K562 (cell line): Measurements from ENCODE around the gene RBP3. TPM values are rescaled to one million over a fixed set of nuclear protein-coding genes. Genes with fewer than 3 reads are reported as not detected.

ENCODE experiments used
- ATAC-seq: fragments of 200-7000 bp; cut with Tn5 transposase; 3 replicates; pipeline ENCODE4 v1.9.1; 2020; ENCODE audit warnings: moderate library complexity
- BruUV-seq: library from RNA; stranded (reverse); fragments of 400-500 nt; replicated peaks from 2 replicates; lab custom pipeline; 2021; lab: Mats Ljungman, UMichigan
- CTCF ChIA-PET: fragments of 300-600 bp; formaldehyde crosslinking; extraction: SDS; loops from one replicate; lab custom pipeline; 2021; ENCODE audit warnings: low intra/inter-chr PET ratio; lab: Yijun Ruan, JAX
- POLR2A ChIA-PET: fragments of 300-600, 350-650 bp; sonication (Branson Sonifier 250); formaldehyde crosslinking; extraction: SDS; loops from one replicate; lab custom pipeline; 2021; ENCODE audit warnings: antibody characterized with exemption, inconsistent platforms; lab: Yijun Ruan, JAX
- DNase-seq, 4 experiments: peaks; one replicate each; pipeline versions ENCODE4 v3.0.0 to v3.0.0-alpha.2; 2011 to 2018; ENCODE audit warnings: low spot score in 3 of 4, mixed read lengths in 3 of 4; ENCODE audit errors: extremely low read depth in 1 of 4
- FAIRE-seq: peaks from 2 replicates; lab custom pipeline; 2011; peaks lifted over from hg19 to GRCh38; lab: Jason Lieb, UNC
- H2AFZ ChIP-seq: 2 replicates; pipeline ENCODE4 v1.6.0; 2011; ENCODE audit warnings: low read depth, low read length, control low read depth, inconsistent platforms
- H3K27ac ChIP-seq: fragments of 200-600 bp; 3 replicates; pipeline ENCODE4 v1.8.0; 2011; ENCODE audit warnings: low read depth, mild to moderate bottlenecking, control low read depth, inconsistent platforms, low read length, moderate library complexity, mixed read lengths; ENCODE audit errors: extremely low read depth
- H3K27me3 ChIP-seq, 2 experiments: fragments of 300-600 bp in 1 of 2; 2 replicates in 1 of 2; 3 replicates in 1 of 2; pipeline versions ENCODE4 v1.6.0 to v1.8.0; 2011; ENCODE audit warnings: inconsistent platforms in 2 of 2, low read length in 2 of 2, mild to moderate bottlenecking in 1 of 2, mixed read lengths in 1 of 2, moderate library complexity in 1 of 2; ENCODE audit not compliant: control insufficient read depth in 2 of 2, insufficient read depth in 2 of 2
- H3K36me3 ChIP-seq: fragments of 300-600 bp; 3 replicates; pipeline ENCODE4 v1.8.0; 2011; ENCODE audit warnings: mild to moderate bottlenecking, low read length, inconsistent platforms; ENCODE audit not compliant: control insufficient read depth, insufficient read depth
- H3K4me1 ChIP-seq, 2 experiments: fragments of 200-600 bp in 1 of 2; replicated peaks in 1 of 2; 2 replicates in 1 of 2; 3 replicates in 1 of 2; pipeline versions ENCODE4 v1.5.1 to v1.8.0; 2011; ENCODE audit warnings: inconsistent platforms in 2 of 2, low read length in 2 of 2, mild to moderate bottlenecking in 1 of 2, mixed read lengths in 1 of 2, moderate library complexity in 1 of 2; ENCODE audit not compliant: control insufficient read depth in 2 of 2, insufficient read depth in 2 of 2
- H3K4me2 ChIP-seq: 2 replicates; pipeline ENCODE4 v1.6.1; 2011; ENCODE audit warnings: low read length, control low read depth, inconsistent platforms, mixed read lengths; ENCODE audit not compliant: insufficient read depth
- H3K4me3 ChIP-seq: fragments of 200-600 bp; sonication (generic), shearing (Covaris generic); 2 replicates; pipeline ENCODE4 v1.5.1; 2016; ENCODE audit warnings: control low read depth, inconsistent platforms
- H3K79me2 ChIP-seq: fragments of 200-600 bp; 3 replicates; pipeline ENCODE4 v1.8.0; 2011; ENCODE audit warnings: low read length, inconsistent platforms; ENCODE audit not compliant: control insufficient read depth, insufficient read depth
- H3K9ac ChIP-seq, 2 experiments: 2 replicates each; pipeline versions ENCODE4 v1.6.0 to v1.6.1; 2011; ENCODE audit warnings: low read depth in 2 of 2, low read length in 2 of 2, control low read depth in 1 of 2, inconsistent platforms in 1 of 2, mild to moderate bottlenecking in 1 of 2, mixed read lengths in 1 of 2; ENCODE audit not compliant: insufficient read depth in 1 of 2
- H3K9me1 ChIP-seq: one replicate; pipeline ENCODE4 v1.6.0; 2011; ENCODE audit warnings: inconsistent platforms, mild to moderate bottlenecking, low read length, moderate library complexity; ENCODE audit not compliant: control insufficient read depth, insufficient read depth
- H3K9me3 ChIP-seq: replicated peaks from 2 replicates; pipeline ENCODE4 v1.5.1; 2011; ENCODE audit warnings: low read depth, low read length, inconsistent platforms; ENCODE audit not compliant: control insufficient read depth, insufficient read depth
- H4K20me1 ChIP-seq: replicated peaks from 2 replicates; pipeline ENCODE4 v1.6.1; 2011; ENCODE audit warnings: low read length, inconsistent platforms, mixed read lengths; ENCODE audit not compliant: control insufficient read depth, insufficient read depth
- ARID1B ChIP-seq: fragments of 450-650 bp; IDR thresholded peaks from 2 replicates; pipeline ENCODE4 v1.6.1; 2016; ENCODE audit warnings: antibody characterized with exemption, mild to moderate bottlenecking, inconsistent platforms
- EGR1 ChIP-seq: fragments of 450-650 bp; conservative IDR thresholded peaks from 2 replicates; pipeline ENCODE4 v1.6.1; 2017; ENCODE audit warnings: mild to moderate bottlenecking
- EP300 ChIP-seq: IDR thresholded peaks from 2 replicates; pipeline ENCODE4 v1.6.1; 2012; ENCODE audit warnings: low read length, improper control_type of control experiment
- ETV1 ChIP-seq: fragments of 450-650 bp; conservative IDR thresholded peaks from 2 replicates; pipeline ENCODE4 v1.6.1; 2016; ENCODE audit warnings: missing genetic modification characterization, control low read depth, low read depth, missing compliant biosample characterization
- KLF16 ChIP-seq: IDR thresholded peaks from 2 replicates; pipeline ENCODE4 v1.6.1; 2016; ENCODE audit warnings: antibody characterized with exemption
- L3MBTL2 ChIP-seq: fragments of 450-650 bp; IDR thresholded peaks from 2 replicates; pipeline ENCODE4 v1.6.1; 2016; ENCODE audit warnings: mild to moderate bottlenecking, moderate library complexity
- PPARD ChIP-seq: fragments of 250-450 bp; sonication (Bioruptor Pico); IDR thresholded peaks from 2 replicates; pipeline ENCODE4 v1.8.0; 2022; ENCODE audit warnings: inconsistent platforms, mild to moderate bottlenecking, moderate library complexity
- ZNF583 ChIP-seq: fragments of 250-450 bp; sonication (Bioruptor Pico); IDR thresholded peaks from 2 replicates; pipeline ENCODE4 v1.4.0; 2020
- ZNF766 ChIP-seq: fragments of 200-800 bp; sonication (Bioruptor generic); conservative IDR thresholded peaks from 2 replicates; pipeline ENCODE4 v1.6.1; 2016; ENCODE audit warnings: missing genetic modification characterization, missing compliant biosample characterization
- WGBS: fragments of 100-300 bp; shearing (Covaris generic); methylation state at CpG from one replicate; pipeline ENCODE4 v1.1.6; 2016; ENCODE audit warnings: low coverage, mixed read lengths; ENCODE audit not compliant: insufficient coverage; ENCODE audit errors: missing lambda C conversion rate; 5-methylcytosine and 5-hydroxymethylcytosine counted together
- in situ Hi-C: fragments of 300-500 bp; cut with MboI; formaldehyde crosslinking; loops from 4 replicates; pipeline ENCODE4 v1.15.0; 2018; ENCODE audit warnings: inconsistent platforms, mixed read lengths
- intact Hi-C: fragments of 100-400 bp; cut with micrococcal nuclease; formaldehyde crosslinking; loops from 2 replicates; pipeline ENCODE4 v1.14.2; 2022
- polyA plus RNA-seq, 8 experiments: library from polyadenylated mRNA; depleted of rRNA in 4 of 8; stranded (reverse) in 5 of 8; unstranded in 3 of 8; fragments of >200 nt; fragmentation: Nextera tagmentation in 2 of 8; fragmentation: Illumina TruSeq in 1 of 8; extraction: Ambion mirVana in 2 of 8; extraction: Trizol in 1 of 8; gene quantifications; 2 replicates each; pipeline versions ENCODE4 v1.2.1 to v1.2.3, GENCODE V29; 2011 to 2014; ENCODE audit warnings: inconsistent platforms in 1 of 8, missing spikeins in 1 of 8
- total RNA-seq, 7 experiments: library from RNA; depleted of rRNA in 6 of 7; stranded (reverse); fragments of >200 nt in 6 of 7; fragmentation: Illumina TruSeq in 2 of 7; extraction: Trizol in 2 of 7; gene quantifications; 2 replicates each; pipeline versions ENCODE4 v1.2.1 to v1.2.3, GENCODE V29; 2011 to 2021; ENCODE audit warnings: low replicate concordance in 1 of 7
- TF ChIP-seq, protein P1 (sequence below): fragments of 200-800 bp; sonication (Bioruptor generic); IDR thresholded peaks from 2 replicates; pipeline ENCODE4 v1.6.1; 2017; ENCODE audit warnings: missing genetic modification characterization, missing compliant biosample characterization
- TF ChIP-seq, protein P2 (sequence below), 2 experiments: IDR thresholded peaks; 2 replicates each; pipeline ENCODE4 v1.6.1; 2011; ENCODE audit warnings: borderline replicate concordance in 1 of 2, control low read depth in 1 of 2, low read depth in 1 of 2, low read length in 1 of 2, mild to moderate bottlenecking in 1 of 2, mixed read lengths in 1 of 2, moderate library complexity in 1 of 2; ENCODE audit not compliant: insufficient read depth in 1 of 2, insufficient read length in 1 of 2, poor library complexity in 1 of 2, severe bottlenecking in 1 of 2; ENCODE audit errors: extremely low read depth in 1 of 2

The RBP3 gene
- total and polyA plus RNA-seq, 9 of the 15 experiments (the other 6 are each of a cell fraction or from before 2014, with no cell fraction given): not detected

DNA sequence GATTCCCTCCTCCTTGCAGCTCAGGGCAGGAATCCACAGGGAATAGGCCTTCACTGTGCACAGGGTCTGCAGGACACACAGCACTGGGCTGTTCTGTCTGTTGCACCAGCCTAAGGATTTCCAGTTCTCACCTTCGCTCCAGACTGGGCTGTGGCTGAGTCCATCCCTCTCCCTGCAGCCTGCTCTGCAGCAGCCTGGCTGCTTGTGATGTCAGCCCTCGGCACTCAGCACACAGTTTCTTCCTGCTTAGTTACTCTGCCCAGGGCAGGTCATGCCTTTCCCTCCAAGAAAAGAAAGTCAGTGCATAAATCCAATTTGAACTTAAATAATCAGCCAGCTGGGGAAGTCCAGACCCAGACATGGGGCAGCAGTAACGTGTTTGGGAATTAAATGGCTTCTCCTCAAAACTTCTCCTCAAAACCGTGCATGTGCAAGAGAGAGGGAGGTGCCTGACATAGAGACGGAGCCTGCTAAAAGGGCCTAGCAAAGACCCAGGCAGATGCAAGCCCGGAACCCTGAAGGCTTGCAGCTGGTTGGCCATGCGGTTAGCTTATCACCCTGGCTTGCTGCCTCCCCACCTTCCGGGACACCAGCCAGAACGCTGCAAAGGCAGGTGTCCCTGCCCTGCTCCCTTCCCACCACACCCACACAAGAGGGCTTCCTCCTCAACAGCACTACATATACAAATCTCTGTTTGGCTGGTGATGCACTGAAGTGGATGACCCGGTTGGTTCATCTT is 36.8 kb upstream of the RBP3 start:
- Histone ChIP-seq H3K4me1 (peaks cover 20 to 34% of the 10 kb centered on the region in 2 experiments; a peak in 4 of 5 replicates), H3K36me3 (no peaks in the 10 kb centered on the region), H4K20me1 (peaks cover 9% of the 10 kb centered on the region; the same call in 1 of the 2 replicates), H3K27ac (no peak overlapping the region), H3K27me3 (peaks cover 0 to 6% of the 10 kb centered on the region in 2 experiments; a peak in 3 of 5 replicates), H3K4me2 (peak overlapping the region; percentile 12; the same call in 1 of the 2 replicates), H3K4me3 (no peak overlapping the region), H3K9me3 (no peaks in the 10 kb centered on the region), H3K9ac (peak overlapping the region in 1 of 2 experiments; percentile 9; a peak in 1 of 4 replicates), H2AFZ (peak overlapping the region; percentile 6; the same call in 1 of the 2 replicates), H3K79me2 (no peaks in the 10 kb centered on the region), H3K9me1 (no peaks in the 10 kb centered on the region)
- BruUV-seq: no TSS peak
- FAIRE-seq: no peak
- ATAC-seq: peak; percentile 73
- ChIA-PET POLR2A (interaction anchor here (0.9 to 1.3 kb wide), 4 partner anchors 13 to 264 kb away, joined by 3 read pairs; no protein-coding TSS in a partner anchor), CTCF (interaction anchor here (0.8 to 2.3 kb wide), 6 partner anchors 12 to 316 kb away, joined by 3 to 10 read pairs (median 5); no protein-coding TSS in a partner anchor)
- peak; percentile 56 to 72 (median 62) for DNase-seq
- 8% methylated on average over 10 of the region's 10 CpGs for WGBS
- in situ Hi-C loops (loop anchor here (10.0 kb wide), 1 partner anchor 277 kb away; no protein-coding TSS in a partner anchor), intact Hi-C loops (loop anchor here (5.0 kb wide), 1 partner anchor 49 kb away; no protein-coding TSS in a partner anchor)
- TF ChIP-seq ARID1B: peak; percentile 32; the same call in 1 of the 2 replicates
- TF ChIP-seq EP300: 0 out of 2 replicates have a peak, but pooled peaks have one; percentile 29
- no peak for TF ChIP-seq ZNF583
- TF ChIP-seq, protein P1, sequence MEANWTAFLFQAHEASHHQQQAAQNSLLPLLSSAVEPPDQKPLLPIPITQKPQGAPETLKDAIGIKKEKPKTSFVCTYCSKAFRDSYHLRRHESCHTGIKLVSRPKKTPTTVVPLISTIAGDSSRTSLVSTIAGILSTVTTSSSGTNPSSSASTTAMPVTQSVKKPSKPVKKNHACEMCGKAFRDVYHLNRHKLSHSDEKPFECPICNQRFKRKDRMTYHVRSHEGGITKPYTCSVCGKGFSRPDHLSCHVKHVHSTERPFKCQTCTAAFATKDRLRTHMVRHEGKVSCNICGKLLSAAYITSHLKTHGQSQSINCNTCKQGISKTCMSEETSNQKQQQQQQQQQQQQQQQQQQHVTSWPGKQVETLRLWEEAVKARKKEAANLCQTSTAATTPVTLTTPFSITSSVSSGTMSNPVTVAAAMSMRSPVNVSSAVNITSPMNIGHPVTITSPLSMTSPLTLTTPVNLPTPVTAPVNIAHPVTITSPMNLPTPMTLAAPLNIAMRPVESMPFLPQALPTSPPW (CRISPR knock-in tag): peak; percentile 40; the same call in 1 of the 2 replicates
- peak; percentile 78 for TF ChIP-seq KLF16
- TF ChIP-seq, protein P2, sequence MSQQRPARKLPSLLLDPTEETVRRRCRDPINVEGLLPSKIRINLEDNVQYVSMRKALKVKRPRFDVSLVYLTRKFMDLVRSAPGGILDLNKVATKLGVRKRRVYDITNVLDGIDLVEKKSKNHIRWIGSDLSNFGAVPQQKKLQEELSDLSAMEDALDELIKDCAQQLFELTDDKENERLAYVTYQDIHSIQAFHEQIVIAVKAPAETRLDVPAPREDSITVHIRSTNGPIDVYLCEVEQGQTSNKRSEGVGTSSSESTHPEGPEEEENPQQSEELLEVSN (IDR thresholded peaks at IDR 0.05; ENCODE audit: borderline replicate concordance in 1 of 2, extremely low read depth in 1 of 2, insufficient read depth in 1 of 2, insufficient read length in 1 of 2, low read depth in 1 of 2, low read length in 1 of 2, poor library complexity in 1 of 2, severe bottlenecking in 1 of 2): peak in 1 of 2 experiments; percentile 41
- no peak for TF ChIP-seq PPARD
- TF ChIP-seq L3MBTL2: peak; percentile 50; the same call in 1 of the 2 replicates
- TF ChIP-seq ETV1: peak; percentile 42; the same call in 1 of the 2 replicates
- 0 out of 2 replicates have a peak, but pooled peaks have one; percentile 25 for TF ChIP-seq ZNF766 (CRISPR knock-in tag)
- TF ChIP-seq EGR1: peak; percentile 28; the same call in 1 of the 2 replicates
